Sigmoid colon (tissue), 4 donors: ENCODE data around the gene SCRN3.

Source experiments
- CTCF ChIP-seq, 4 experiments: fragments of 450-650 bp in 3 of 4; fragments of 200-600 bp in 1 of 4; IDR thresholded peaks; one replicate each; pipeline ENCODE4 v1.5.1; 2016 to 2019; ENCODE audit warnings: antibody characterized with exemption in 4 of 4, mild to moderate bottlenecking in 3 of 4, moderate library complexity in 2 of 4
- POLR2AphosphoS5 ChIP-seq, 4 donors: sonication (generic); formaldehyde crosslinking; IDR thresholded peaks; one replicate each; pipeline ENCODE4 v1.6.1; 2017; ENCODE audit warnings: antibody characterized with exemption in 4 of 4

GRCh38 chr2:174454566-174454965 is 59.0 kb downstream of the SCRN3 start:
- TF ChIP-seq CTCF (IDR thresholded peaks at IDR 0.05) (no peak), POLR2AphosphoS5 (IDR thresholded peaks at IDR 0.05) (no peak)
